ENCODE results near the gene PCDHGB6. TPM values are rescaled to one million over a fixed set of nuclear protein-coding genes. Genes with fewer than 3 reads are reported as not detected.

The PCDHGB6 gene
- total RNA-seq, 1 experiment from 2014 or later = 0.22 TPM

DNA sequence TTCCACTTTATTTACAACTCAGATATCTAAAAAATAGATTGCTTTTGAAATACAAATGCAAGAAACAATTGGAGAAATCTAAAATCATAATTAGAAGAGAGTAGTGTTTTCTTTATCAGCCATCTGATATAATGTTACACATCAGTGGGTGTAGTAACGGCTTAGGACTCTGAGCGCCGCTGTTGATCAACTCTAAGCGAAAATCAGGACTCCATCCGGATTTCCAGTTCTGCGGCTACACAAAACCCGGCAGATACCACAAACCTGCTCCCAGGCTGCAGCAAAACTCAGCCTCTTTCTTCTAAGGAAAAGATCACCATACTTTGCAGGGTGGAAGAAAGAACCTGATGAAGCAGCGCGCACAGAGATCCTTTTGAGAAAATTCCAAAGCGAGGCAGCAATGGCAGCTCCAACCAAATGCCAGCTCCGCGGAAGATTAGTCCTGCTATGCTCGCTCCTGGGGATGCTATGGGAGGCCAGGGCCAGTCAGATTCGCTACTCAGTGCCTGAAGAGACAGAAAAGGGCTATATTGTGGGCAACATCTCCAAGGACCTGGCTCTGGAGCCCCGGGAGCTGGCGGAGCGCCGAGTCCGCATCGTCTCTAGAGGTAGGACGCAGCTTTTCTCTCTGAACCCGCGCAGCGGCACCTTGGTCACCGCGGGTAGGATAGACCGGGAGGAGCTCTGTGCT lies 5.1 kb upstream of the PCDHGB6 start, which contains the start of gene PCDHGA9 (continued):
- TF ChIP-seq TCF7L2 (IDR thresholded peaks at IDR 0.05; ENCODE audit: borderline replicate concordance, extremely low read depth, insufficient read depth, insufficient read length) (no peak), POLR2A (IDR thresholded peaks at IDR 0.05; ENCODE audit: borderline replicate concordance, extremely low read depth, insufficient read depth, insufficient read length) (no peak), FOSL1 (IDR thresholded peaks at IDR 0.05; ENCODE audit: low read depth) (no peak), CEBPB (IDR thresholded peaks at IDR 0.05; ENCODE audit: low read depth) (no peak)

- CTCF ChIA-PET = interaction anchor here (0.7 kb wide), 1 partner anchor 83 kb away, joined by 3 read pairs; the partner anchor contains the start of gene TAF7
These were observed 4.4 kb upstream of the PCDHGB6 start for GRCh38 chr5:141403387-141403786.

More at GRCh38 chr5:141403387-141403786, 4.4 kb upstream of the PCDHGB6 start:
- DNase-seq (ENCODE audit: low read depth, low spot score) = no peak
- no peak for TF ChIP-seq POLR2AphosphoS5 (IDR thresholded peaks at IDR 0.05; ENCODE audit: low read depth, low read length)
- no peak for TF ChIP-seq EGR1 (IDR thresholded peaks at IDR 0.05; ENCODE audit: low read depth)
- no peak for TF ChIP-seq ZBTB33 (IDR thresholded peaks at IDR 0.05; ENCODE audit: extremely low read depth, insufficient replicate concordance, low read length)
- TF ChIP-seq JUND (IDR thresholded peaks at IDR 0.05) = no peak
- TF ChIP-seq, protein P1, sequence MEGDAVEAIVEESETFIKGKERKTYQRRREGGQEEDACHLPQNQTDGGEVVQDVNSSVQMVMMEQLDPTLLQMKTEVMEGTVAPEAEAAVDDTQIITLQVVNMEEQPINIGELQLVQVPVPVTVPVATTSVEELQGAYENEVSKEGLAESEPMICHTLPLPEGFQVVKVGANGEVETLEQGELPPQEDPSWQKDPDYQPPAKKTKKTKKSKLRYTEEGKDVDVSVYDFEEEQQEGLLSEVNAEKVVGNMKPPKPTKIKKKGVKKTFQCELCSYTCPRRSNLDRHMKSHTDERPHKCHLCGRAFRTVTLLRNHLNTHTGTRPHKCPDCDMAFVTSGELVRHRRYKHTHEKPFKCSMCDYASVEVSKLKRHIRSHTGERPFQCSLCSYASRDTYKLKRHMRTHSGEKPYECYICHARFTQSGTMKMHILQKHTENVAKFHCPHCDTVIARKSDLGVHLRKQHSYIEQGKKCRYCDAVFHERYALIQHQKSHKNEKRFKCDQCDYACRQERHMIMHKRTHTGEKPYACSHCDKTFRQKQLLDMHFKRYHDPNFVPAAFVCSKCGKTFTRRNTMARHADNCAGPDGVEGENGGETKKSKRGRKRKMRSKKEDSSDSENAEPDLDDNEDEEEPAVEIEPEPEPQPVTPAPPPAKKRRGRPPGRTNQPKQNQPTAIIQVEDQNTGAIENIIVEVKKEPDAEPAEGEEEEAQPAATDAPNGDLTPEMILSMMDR (IDR thresholded peaks at IDR 0.05 in 2 of 3, conservative IDR thresholded peaks at IDR 0.05 in 1 of 3; ENCODE audit: borderline replicate concordance in 1 of 3, insufficient read depth in 1 of 3, low read depth in 2 of 3, low read length in 2 of 3) = no peak
- TF ChIP-seq EZH2phosphoT487 (IDR thresholded peaks at IDR 0.05; ENCODE audit: borderline replicate concordance) = no peak
- TF ChIP-seq, protein P2, sequence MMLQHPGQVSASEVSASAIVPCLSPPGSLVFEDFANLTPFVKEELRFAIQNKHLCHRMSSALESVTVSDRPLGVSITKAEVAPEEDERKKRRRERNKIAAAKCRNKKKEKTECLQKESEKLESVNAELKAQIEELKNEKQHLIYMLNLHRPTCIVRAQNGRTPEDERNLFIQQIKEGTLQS (IDR thresholded peaks at IDR 0.05) = no peak
- TF ChIP-seq TCF7L2 (IDR thresholded peaks at IDR 0.05; ENCODE audit: borderline replicate concordance, extremely low read depth, insufficient read depth, insufficient read length) = no peak
- TF ChIP-seq YY1 (IDR thresholded peaks at IDR 0.05; ENCODE audit: extremely low read depth, insufficient replicate concordance, low read depth, low read length) = no peak
- TF ChIP-seq RAD21 (IDR thresholded peaks at IDR 0.05; ENCODE audit: low read depth) = no peak
- intact Hi-C loops (cut with micrococcal nuclease) = no loop called here
- no peak overlapping the region for H2AFZ ChIP-seq (ENCODE audit: low read depth, low read length, poor library complexity, severe bottlenecking)
- no peaks in the 10 kb centered on the region; a peak in 1 of 4 replicates for H3K9me3 ChIP-seq (ENCODE audit: control insufficient read depth in 1 of 2, insufficient read depth in 1 of 2, low read depth in 1 of 2, low read length in 2 of 2)
- no peak overlapping the region for H3K4me2 ChIP-seq (ENCODE audit: low read length)
- POLR2A ChIA-PET = no interaction called here
- no peak overlapping the region for H3K9ac ChIP-seq (ENCODE audit: low read length)
- no peaks in the 10 kb centered on the region for H3K79me2 ChIP-seq (ENCODE audit: insufficient read depth, low read length)
- no peaks in the 10 kb centered on the region for H4K20me1 ChIP-seq (ENCODE audit: insufficient read depth)
- H3K27ac ChIP-seq (ENCODE audit: low read depth, low read length) = no peak overlapping the region
- no peaks in the 10 kb centered on the region for H3K9me2 ChIP-seq (ENCODE audit: insufficient read depth)
- RAD21 ChIA-PET (ENCODE audit: low non-redundant PET in 1 of 2, low total read pairs in 2 of 2, uncharacterized antibody in 2 of 2, unreplicated experiment in 2 of 2) = no interaction called here
- no TSS peak for BruUV-seq (replicated peaks)
- H3K4me3 ChIP-seq (replicated peaks in 1 of 2; ENCODE audit: low read depth in 1 of 2, low read length in 2 of 2) = no peak overlapping the region
- H3K27me3 ChIP-seq (ENCODE audit: insufficient read depth, low read length) = no peaks in the 10 kb centered on the region
- H3K36me3 ChIP-seq (ENCODE audit: control insufficient read depth in 1 of 2, insufficient read depth in 2 of 2, low read length in 2 of 2) = no peaks in the 10 kb centered on the region
- no peak for ATAC-seq
- H3K4me1 ChIP-seq (ENCODE audit: control insufficient read depth in 1 of 2, insufficient read depth in 2 of 2, low read length in 2 of 2) = no peaks in the 10 kb centered on the region

Measured in HCT116 (cell line).